KMS-11 (cell line): ENCODE measurements around the gene SYNE4.

Experiments
- H2AFZ ChIP-seq: fragments of 200-600 bp; sonication (generic); 2 replicates; pipeline ENCODE4 v1.6.1; 2016; ENCODE audit warnings: antibody characterized with exemption, mixed run types, low read depth
- H3K27ac ChIP-seq: fragments of 200-600 bp; sonication (generic); 2 replicates; pipeline ENCODE4 v1.6.1; 2016; ENCODE audit warnings: mild to moderate bottlenecking, mixed run types
- H3K27me3 ChIP-seq: fragments of 200-600 bp; sonication (generic); 2 replicates; pipeline ENCODE4 v1.6.1; 2017; ENCODE audit warnings: mild to moderate bottlenecking, low read depth, mixed run types, moderate library complexity; ENCODE audit not compliant: insufficient read depth
- H3K36me3 ChIP-seq: fragments of 200-600 bp; sonication (generic); 2 replicates; pipeline ENCODE4 v1.6.1; 2017; ENCODE audit warnings: mild to moderate bottlenecking, mixed run types; ENCODE audit not compliant: insufficient read depth
- H3K4me1 ChIP-seq: fragments of 200-600 bp; sonication (generic); 2 replicates; pipeline ENCODE4 v1.6.1; 2016; ENCODE audit warnings: mild to moderate bottlenecking, low read depth, mixed run types; ENCODE audit not compliant: poor library complexity, severe bottlenecking
- H3K4me2 ChIP-seq: fragments of 200-600 bp; sonication (generic); 2 replicates; pipeline ENCODE4 v1.7.0; 2016; ENCODE audit warnings: mild to moderate bottlenecking, mixed run types
- H3K4me3 ChIP-seq: fragments of 200-600 bp; sonication (generic); IDR thresholded peaks from 2 replicates; pipeline ENCODE4 v1.6.1; 2017; ENCODE audit warnings: low read depth, low read length, mixed read lengths; ENCODE audit not compliant: insufficient read depth
- H3K79me2 ChIP-seq: fragments of 200-600 bp; sonication (generic); 2 replicates; pipeline ENCODE4 v1.6.1; 2016; ENCODE audit warnings: low read depth, mixed run types; ENCODE audit not compliant: insufficient read depth
- H3K9ac ChIP-seq: fragments of 200-600 bp; sonication (generic); 2 replicates; pipeline ENCODE4 v1.6.1; 2016; ENCODE audit warnings: mild to moderate bottlenecking, mixed run types
- H4K20me1 ChIP-seq: fragments of 200-600 bp; sonication (generic); 2 replicates; pipeline ENCODE4 v1.6.1; 2016; ENCODE audit warnings: mild to moderate bottlenecking, mixed run types; ENCODE audit not compliant: insufficient read depth
- CTCF ChIP-seq: fragments of 200-600 bp; sonication (generic); conservative IDR thresholded peaks from 2 replicates; pipeline ENCODE4 v1.6.1; 2017; ENCODE audit warnings: low read depth, mild to moderate bottlenecking, antibody characterized with exemption, low read length, moderate library complexity, mixed read lengths

SYNE4 gene

GRCh38 chr19:36026091-36026876 lies 17.7 kb upstream of the SYNE4 start:
- Histone ChIP-seq H3K4me2 (no peak overlapping the region), H3K9ac (no peak overlapping the region), H3K4me1 (no peaks in the 10 kb centered on the region), H3K27me3 (no peaks in the 10 kb centered on the region), H3K4me3 (no peak overlapping the region), H4K20me1 (no peaks in the 10 kb centered on the region), H3K27ac (no peak overlapping the region), H2AFZ (no peak overlapping the region), H3K36me3 (no peaks in the 10 kb centered on the region), H3K79me2 (no peaks in the 10 kb centered on the region)
- no peak for TF ChIP-seq CTCF

- Histone ChIP-seq H3K79me2 (no peaks in the 10 kb centered on the region), H2AFZ (no peak overlapping the region), H3K4me1 (no peaks in the 10 kb centered on the region), H3K27me3 (no peaks in the 10 kb centered on the region), H3K9ac (no peak overlapping the region), H4K20me1 (no peaks in the 10 kb centered on the region), H3K36me3 (no peaks in the 10 kb centered on the region), H3K4me2 (no peak overlapping the region), H3K27ac (no peak overlapping the region), H3K4me3 (no peak overlapping the region)
- TF ChIP-seq CTCF: no peak
These were observed 16.9 kb upstream of the SYNE4 start for GRCh38 chr19:36025541-36025940.

- Histone ChIP-seq H3K4me1 (no peaks in the 10 kb centered on the region), H4K20me1 (no peaks in the 10 kb centered on the region), H2AFZ (no peak overlapping the region), H3K79me2 (no peaks in the 10 kb centered on the region), H3K9ac (no peak overlapping the region), H3K36me3 (no peaks in the 10 kb centered on the region), H3K27me3 (no peaks in the 10 kb centered on the region), H3K4me2 (no peak overlapping the region), H3K4me3 (no peak overlapping the region), H3K27ac (no peak overlapping the region)
- TF ChIP-seq CTCF: no peak
These were observed 14.8 kb upstream of the SYNE4 start for GRCh38 chr19:36023432-36023831.

- no peak for TF ChIP-seq CTCF
These were observed 10.6 kb upstream of the SYNE4 start for GRCh38 chr19:36019061-36019670.

More at GRCh38 chr19:36019061-36019670, 10.6 kb upstream of the SYNE4 start:
- H3K4me1 ChIP-seq: peaks cover 9% of the 10 kb centered on the region
- H3K4me2 ChIP-seq: no peak overlapping the region
- no peak overlapping the region for H3K27ac ChIP-seq
- H3K27me3 ChIP-seq: no peaks in the 10 kb centered on the region
- no peaks in the 10 kb centered on the region for H4K20me1 ChIP-seq
- H3K79me2 ChIP-seq: peaks cover 8% of the 10 kb centered on the region; the same call in 1 of the 2 replicates
- no peak overlapping the region for H2AFZ ChIP-seq
- H3K9ac ChIP-seq: no peak overlapping the region
- H3K4me3 ChIP-seq: no peak overlapping the region
- no peaks in the 10 kb centered on the region for H3K36me3 ChIP-seq
